ENCODE results near the gene DSEL. TPM values are rescaled to one million over a fixed set of nuclear protein-coding genes. Genes with fewer than 3 reads are reported as not detected.

The DSEL gene
- polyA plus RNA-seq, 3 donors from 2014 or later, result 0.07 to 0.11 TPM; not detected in 1

- no peak overlapping the region for H3K4me3 Mint-ChIP-seq
- H3K36me3 Mint-ChIP-seq, result no peaks in the 10 kb centered on the region
- no peak for DNase-seq
- H3K27ac Mint-ChIP-seq, result no peak overlapping the region
- H3K4me1 Mint-ChIP-seq, result no peaks in the 10 kb centered on the region
- H3K9me3 Mint-ChIP-seq, result peaks cover 0 to 2% (median 0%) of the 10 kb centered on the region in 6 donors
- peaks cover 0 to 3% (median 2%) of the 10 kb centered on the region in 3 donors for H3K27me3 Mint-ChIP-seq (ENCODE audit: low read depth in 3 of 3)
Measured at GRCh38 chr18:67484458-67484857, 32.1 kb downstream of the DSEL start.

- H3K27ac Mint-ChIP-seq, result no peak overlapping the region
- no peaks in the 10 kb centered on the region for H3K36me3 Mint-ChIP-seq
- H3K4me3 Mint-ChIP-seq, result no peak overlapping the region
- peaks cover 0 to 3% (median 2%) of the 10 kb centered on the region in 3 donors for H3K27me3 Mint-ChIP-seq (ENCODE audit: low read depth in 3 of 3)
- peaks cover 0 to 2% (median under 1%) of the 10 kb centered on the region in 6 donors for H3K9me3 Mint-ChIP-seq
- DNase-seq, result no peak
- H3K4me1 Mint-ChIP-seq, result no peaks in the 10 kb centered on the region
Measured at GRCh38 chr18:67483952-67484351, 32.6 kb downstream of the DSEL start.

- Mint-ChIP-seq H3K27ac (no peak overlapping the region), H3K4me3 (no peak overlapping the region)
Measured at GRCh38 chr18:67483237-67483636, 33.3 kb downstream of the DSEL start.

GRCh38 chr18:67478249-67478648 is 38.3 kb downstream of the DSEL start:
- no peak overlapping the region for H3K27ac Mint-ChIP-seq
- peaks cover 0 to 7% (median under 1%) of the 10 kb centered on the region in 6 donors for H3K9me3 Mint-ChIP-seq
- DNase-seq, result no peak
- H3K36me3 Mint-ChIP-seq, result no peaks in the 10 kb centered on the region
- peaks cover 0 to 2% (median 0%) of the 10 kb centered on the region in 3 donors for H3K27me3 Mint-ChIP-seq (ENCODE audit: low read depth in 3 of 3)
- no peak overlapping the region for H3K4me3 Mint-ChIP-seq
- no peaks in the 10 kb centered on the region for H3K4me1 Mint-ChIP-seq

More at GRCh38 chr18:67483237-67483636, 33.3 kb downstream of the DSEL start:
- peaks cover 0 to 3% (median 2%) of the 10 kb centered on the region in 3 donors for H3K27me3 Mint-ChIP-seq (ENCODE audit: low read depth in 3 of 3)
- DNase-seq, result no peak
- no peaks in the 10 kb centered on the region for H3K36me3 Mint-ChIP-seq
- H3K4me1 Mint-ChIP-seq, result no peaks in the 10 kb centered on the region
- peaks cover 0 to 7% (median 2%) of the 10 kb centered on the region in 6 donors for H3K9me3 Mint-ChIP-seq

GRCh38 chr18:67477522-67477921 is 39.0 kb downstream of the DSEL start:
- Mint-ChIP-seq H3K27ac (no peak overlapping the region), H3K36me3 (no peaks in the 10 kb centered on the region), H3K4me1 (no peaks in the 10 kb centered on the region), H3K9me3 (peaks cover 0 to 7% (median under 1%) of the 10 kb centered on the region in 6 donors), H3K27me3 (ENCODE audit: low read depth in 3 of 3) (peaks cover 0 to 2% (median 0%) of the 10 kb centered on the region in 3 donors), H3K4me3 (no peak overlapping the region)
- no peak for DNase-seq

- Mint-ChIP-seq H3K4me1 (no peaks in the 10 kb centered on the region), H3K36me3 (no peaks in the 10 kb centered on the region), H3K27ac (no peak overlapping the region), H3K9me3 (peaks cover 0 to 7% (median under 1%) of the 10 kb centered on the region in 6 donors), H3K27me3 (ENCODE audit: low read depth in 3 of 3) (peaks cover 0 to 2% (median 0%) of the 10 kb centered on the region in 3 donors), H3K4me3 (no peak overlapping the region)
- DNase-seq, result no peak
Measured at GRCh38 chr18:67476585-67476984, 39.9 kb downstream of the DSEL start.

- Mint-ChIP-seq H3K9me3 (peaks cover 0 to 14% (median 3%) of the 10 kb centered on the region in 6 donors), H3K27me3 (ENCODE audit: low read depth in 3 of 3) (peaks cover 0 to 2% (median 0%) of the 10 kb centered on the region in 3 donors), H3K4me3 (no peak overlapping the region), H3K36me3 (no peaks in the 10 kb centered on the region), H3K4me1 (no peaks in the 10 kb centered on the region), H3K27ac (no peak overlapping the region)
- no peak for DNase-seq
Measured at GRCh38 chr18:67475673-67476072, 40.8 kb downstream of the DSEL start.

- DNase-seq, result no peak
- Mint-ChIP-seq H3K4me3 (no peak overlapping the region), H3K27me3 (ENCODE audit: low read depth in 3 of 3) (no peaks in the 10 kb centered on the region), H3K9me3 (peaks cover 0 to 15% (median 8%) of the 10 kb centered on the region in 6 donors), H3K36me3 (peaks cover 0 to 4% (median 0%) of the 10 kb centered on the region in 3 donors), H3K4me1 (no peaks in the 10 kb centered on the region), H3K27ac (no peak overlapping the region)
Measured at GRCh38 chr18:67468038-67468437, 48.5 kb downstream of the DSEL start.

GRCh38 chr18:67467188-67467587 is 49.3 kb downstream of the DSEL start:
- H3K4me3 Mint-ChIP-seq, result no peak overlapping the region
- no peaks in the 10 kb centered on the region for H3K4me1 Mint-ChIP-seq
- peaks cover 0 to 15% (median 8%) of the 10 kb centered on the region in 6 donors for H3K9me3 Mint-ChIP-seq
- H3K27ac Mint-ChIP-seq, result no peak overlapping the region
- peaks cover 0 to 2% (median 0%) of the 10 kb centered on the region in 3 donors for H3K27me3 Mint-ChIP-seq (ENCODE audit: low read depth in 3 of 3)
- no peak for DNase-seq
- peaks cover 0 to 4% (median 0%) of the 10 kb centered on the region in 3 donors for H3K36me3 Mint-ChIP-seq

GRCh38 chr18:67464499-67464898 is 52.0 kb downstream of the DSEL start:
- peaks cover 0 to 2% (median 0%) of the 10 kb centered on the region in 3 donors for H3K27me3 Mint-ChIP-seq (ENCODE audit: low read depth in 3 of 3)
- no peak for DNase-seq
- no peak overlapping the region for H3K27ac Mint-ChIP-seq
- H3K4me1 Mint-ChIP-seq, result no peaks in the 10 kb centered on the region
- H3K4me3 Mint-ChIP-seq, result no peak overlapping the region
- peaks cover 0 to 15% (median 11%) of the 10 kb centered on the region in 6 donors for H3K9me3 Mint-ChIP-seq
- H3K36me3 Mint-ChIP-seq, result peaks cover 0 to 4% (median 0%) of the 10 kb centered on the region in 3 donors

- peaks cover 0 to 15% (median 11%) of the 10 kb centered on the region in 6 donors for H3K9me3 Mint-ChIP-seq
- peaks cover 0 to 2% (median 0%) of the 10 kb centered on the region in 3 donors for H3K27me3 Mint-ChIP-seq (ENCODE audit: low read depth in 3 of 3)
- no peak overlapping the region for H3K27ac Mint-ChIP-seq
- no peak for DNase-seq
- H3K4me3 Mint-ChIP-seq, result no peak overlapping the region
- peaks cover 0 to 4% (median 0%) of the 10 kb centered on the region in 3 donors for H3K36me3 Mint-ChIP-seq
- H3K4me1 Mint-ChIP-seq, result no peaks in the 10 kb centered on the region
Measured at GRCh38 chr18:67463829-67464228, 52.7 kb downstream of the DSEL start.

- Mint-ChIP-seq H3K4me3 (no peak overlapping the region), H3K36me3 (no peaks in the 10 kb centered on the region), H3K27me3 (ENCODE audit: low read depth in 3 of 3) (no peaks in the 10 kb centered on the region), H3K9me3 (peaks cover 5 to 32% (median 12%) of the 10 kb centered on the region in 6 donors), H3K4me1 (no peaks in the 10 kb centered on the region), H3K27ac (no peak overlapping the region)
- DNase-seq, result no peak
Measured at GRCh38 chr18:67456711-67457110, 59.8 kb downstream of the DSEL start.

Measured in immature natural killer cell (primary cell).